ENCODE measurements around the gene AFF2.

The AFF2 gene

DNA sequence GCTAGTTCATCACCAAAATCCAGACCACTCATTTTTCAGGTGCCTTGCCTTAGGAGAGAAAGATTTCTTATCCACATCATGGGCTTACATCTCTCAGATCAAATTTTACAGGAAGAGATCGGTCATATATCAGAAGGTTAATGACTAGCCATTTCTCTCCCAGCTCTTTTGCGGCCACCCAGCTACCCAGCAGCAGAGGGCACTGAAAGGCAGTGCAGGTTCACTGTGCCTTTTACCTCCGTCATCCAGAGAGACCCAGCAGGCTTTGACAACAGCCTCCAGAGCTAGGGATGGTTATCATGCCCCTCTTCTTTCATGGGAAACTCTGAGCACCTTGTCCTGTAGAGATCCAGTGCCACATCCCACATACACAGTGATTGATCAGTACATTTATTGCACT, 384.8 kb downstream of the AFF2 start:
- H2BK15ac ChIP-seq (ENCODE audit: low read length) = no peak overlapping the region
- no peak overlapping the region for H3K4ac ChIP-seq (ENCODE audit: low read length)
- H3K14ac ChIP-seq (ENCODE audit: low read length) = no peak overlapping the region
- H3K23ac ChIP-seq (ENCODE audit: low read depth, low read length, poor library complexity) = no peak overlapping the region
- no peak for DNase-seq (ENCODE audit: low spot score)
- no peak overlapping the region for H4K8ac ChIP-seq (ENCODE audit: low read depth, low read length)
- no peaks in the 10 kb centered on the region for H3K4me1 ChIP-seq (ENCODE audit: control insufficient read depth in 2 of 2, insufficient read depth in 1 of 2, low read depth in 1 of 2, low read length in 2 of 2)
- H3K36me3 ChIP-seq (replicated peaks in 1 of 2; ENCODE audit: control insufficient read depth in 2 of 2, insufficient read depth in 2 of 2, low read length in 2 of 2) = no peaks in the 10 kb centered on the region
- H3K18ac ChIP-seq (ENCODE audit: low read length) = no peak overlapping the region
- no peak overlapping the region for H3K27ac ChIP-seq (replicated peaks; ENCODE audit: low read length)
- no peaks in the 10 kb centered on the region for H3K79me1 ChIP-seq (ENCODE audit: low read depth, low read length)
- no peak overlapping the region for H3K9ac ChIP-seq (ENCODE audit: low read depth, low read length, poor library complexity)
- H3K27me3 ChIP-seq (ENCODE audit: control insufficient read depth in 3 of 3, insufficient read depth in 3 of 3, low read depth in 1 of 3, low read length in 3 of 3) = peaks cover 0 to 11% (median 0%) of the 10 kb centered on the region in 3 experiments
- no peak overlapping the region for H4K91ac ChIP-seq (ENCODE audit: low read depth, low read length, poor library complexity)
- H2BK12ac ChIP-seq (ENCODE audit: low read length) = no peak overlapping the region
- no peak overlapping the region for H2AK5ac ChIP-seq (ENCODE audit: low read depth, low read length)
- no peak overlapping the region for H3K4me2 ChIP-seq (ENCODE audit: insufficient read depth, low read length, poor library complexity, severe bottlenecking)
- H2AFZ ChIP-seq (ENCODE audit: low read length) = no peak overlapping the region
- WGBS, 2 donors (ENCODE audit: extremely low coverage in 2 of 2, insufficient read length in 2 of 2, insufficient replicate concordance in 1 of 2) = no CpG with 5 or more reads among the region's 3 CpGs
- H3K9me3 ChIP-seq (replicated peaks in 1 of 2; ENCODE audit: control insufficient read depth in 2 of 2, insufficient read depth in 1 of 2, low read depth in 1 of 2, low read length in 2 of 2) = no peaks in the 10 kb centered on the region
- no peak overlapping the region for H3K4me3 ChIP-seq (ENCODE audit: low read length in 2 of 2)
- no peak overlapping the region for H2BK120ac ChIP-seq (ENCODE audit: low read depth, low read length)
- no peak overlapping the region for H2BK5ac ChIP-seq (ENCODE audit: low read length)

- no peak overlapping the region for H2AFZ ChIP-seq (ENCODE audit: low read length)
- no peaks in the 10 kb centered on the region for H3K36me3 ChIP-seq (replicated peaks in 1 of 2; ENCODE audit: control insufficient read depth in 2 of 2, insufficient read depth in 2 of 2, low read length in 2 of 2)
- H3K4me1 ChIP-seq (ENCODE audit: control insufficient read depth in 2 of 2, insufficient read depth in 1 of 2, low read depth in 1 of 2, low read length in 2 of 2) = no peaks in the 10 kb centered on the region
These were observed 393.0 kb downstream of the AFF2 start for GRCh38 chrX:148893395-148893794.

DNA sequence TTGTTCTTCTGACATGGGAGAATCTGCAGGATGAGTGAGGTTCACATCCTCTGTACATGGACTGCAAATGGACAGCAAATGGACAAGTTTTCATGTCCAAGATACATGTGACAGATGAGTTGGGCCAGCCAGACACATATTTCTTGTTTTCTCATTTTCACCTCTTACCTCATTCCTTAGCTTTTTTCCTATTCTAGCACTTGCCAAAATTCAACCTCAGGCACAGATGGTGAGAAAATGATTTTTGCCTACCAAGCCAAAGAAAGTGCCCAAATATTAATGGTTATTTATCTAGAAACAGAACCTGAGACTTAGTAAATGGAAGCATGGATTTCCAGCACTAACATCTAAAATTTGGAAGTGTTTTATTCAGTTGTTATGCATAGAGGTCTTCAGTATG, 402.2 kb downstream of the AFF2 start:
- no peak overlapping the region for H2BK12ac ChIP-seq (ENCODE audit: low read length)
- H3K36me3 ChIP-seq (replicated peaks in 1 of 2; ENCODE audit: control insufficient read depth in 2 of 2, insufficient read depth in 2 of 2, low read length in 2 of 2) = no peaks in the 10 kb centered on the region
- no peak overlapping the region for H3K18ac ChIP-seq (ENCODE audit: low read length)
- no peak overlapping the region for H4K8ac ChIP-seq (ENCODE audit: low read depth, low read length)
- no peak overlapping the region for H3K9ac ChIP-seq (ENCODE audit: low read depth, low read length, poor library complexity)
- no peak overlapping the region for H3K4me3 ChIP-seq (ENCODE audit: low read length in 2 of 2)
- H2BK15ac ChIP-seq (ENCODE audit: low read length) = no peak overlapping the region
- H3K27me3 ChIP-seq (ENCODE audit: control insufficient read depth in 3 of 3, insufficient read depth in 3 of 3, low read depth in 1 of 3, low read length in 3 of 3) = no peaks in the 10 kb centered on the region
- no peak overlapping the region for H3K14ac ChIP-seq (ENCODE audit: low read length)
- no peak overlapping the region for H4K91ac ChIP-seq (ENCODE audit: low read depth, low read length, poor library complexity)
- H2BK120ac ChIP-seq (ENCODE audit: low read depth, low read length) = no peak overlapping the region
- no peak overlapping the region for H2AK5ac ChIP-seq (ENCODE audit: low read depth, low read length)
- H3K4me1 ChIP-seq (ENCODE audit: control insufficient read depth in 2 of 2, insufficient read depth in 1 of 2, low read depth in 1 of 2, low read length in 2 of 2) = peaks cover 0 to 2% of the 10 kb centered on the region in 2 donors
- no peak overlapping the region for H3K23ac ChIP-seq (ENCODE audit: low read depth, low read length, poor library complexity)
- no peaks in the 10 kb centered on the region for H3K9me3 ChIP-seq (replicated peaks in 1 of 2; ENCODE audit: control insufficient read depth in 2 of 2, insufficient read depth in 1 of 2, low read depth in 1 of 2, low read length in 2 of 2)
- H3K4ac ChIP-seq (ENCODE audit: low read length) = no peak overlapping the region
- no peak overlapping the region for H2AFZ ChIP-seq (ENCODE audit: low read length)
- H3K79me1 ChIP-seq (ENCODE audit: low read depth, low read length) = no peaks in the 10 kb centered on the region
- H2BK5ac ChIP-seq (ENCODE audit: low read length) = no peak overlapping the region
- no peak overlapping the region for H3K4me2 ChIP-seq (ENCODE audit: insufficient read depth, low read length, poor library complexity, severe bottlenecking)
- no peak overlapping the region for H3K27ac ChIP-seq (replicated peaks; ENCODE audit: low read length)
- DNase-seq (ENCODE audit: low spot score) = no peak

More at GRCh38 chrX:148893395-148893794, 393.0 kb downstream of the AFF2 start:
- no peak for DNase-seq (ENCODE audit: low spot score)
- Histone ChIP-seq H2BK15ac (ENCODE audit: low read length) (no peak overlapping the region), H3K4me3 (ENCODE audit: low read length in 2 of 2) (no peak overlapping the region), H2BK5ac (ENCODE audit: low read length) (no peak overlapping the region), H3K27me3 (ENCODE audit: control insufficient read depth in 3 of 3, insufficient read depth in 3 of 3, low read depth in 1 of 3, low read length in 3 of 3) (no peaks in the 10 kb centered on the region), H3K4me2 (ENCODE audit: insufficient read depth, low read length, poor library complexity, severe bottlenecking) (no peak overlapping the region), H2BK120ac (ENCODE audit: low read depth, low read length) (no peak overlapping the region), H3K79me1 (ENCODE audit: low read depth, low read length) (no peaks in the 10 kb centered on the region), H3K14ac (ENCODE audit: low read length) (no peak overlapping the region), H3K27ac (replicated peaks; ENCODE audit: low read length) (no peak overlapping the region), H3K9ac (ENCODE audit: low read depth, low read length, poor library complexity) (no peak overlapping the region), H4K91ac (ENCODE audit: low read depth, low read length, poor library complexity) (no peak overlapping the region), H3K9me3 (replicated peaks in 1 of 2; ENCODE audit: control insufficient read depth in 2 of 2, insufficient read depth in 1 of 2, low read depth in 1 of 2, low read length in 2 of 2) (no peaks in the 10 kb centered on the region), H2BK12ac (ENCODE audit: low read length) (no peak overlapping the region), H3K23ac (ENCODE audit: low read depth, low read length, poor library complexity) (no peak overlapping the region), H2AK5ac (ENCODE audit: low read depth, low read length) (no peak overlapping the region), H3K4ac (ENCODE audit: low read length) (no peak overlapping the region), H3K18ac (ENCODE audit: low read length) (no peak overlapping the region), H4K8ac (ENCODE audit: low read depth, low read length) (no peak overlapping the region)

- peaks cover 0 to 2% of the 10 kb centered on the region in 2 donors for H3K4me1 ChIP-seq (ENCODE audit: control insufficient read depth in 2 of 2, insufficient read depth in 1 of 2, low read depth in 1 of 2, low read length in 2 of 2)
- H3K23ac ChIP-seq (ENCODE audit: low read depth, low read length, poor library complexity) = no peak overlapping the region
- no peak for DNase-seq (ENCODE audit: low spot score)
- no peak overlapping the region for H2AK5ac ChIP-seq (ENCODE audit: low read depth, low read length)
- H2BK15ac ChIP-seq (ENCODE audit: low read length) = no peak overlapping the region
- no peak overlapping the region for H2BK120ac ChIP-seq (ENCODE audit: low read depth, low read length)
- H4K8ac ChIP-seq (ENCODE audit: low read depth, low read length) = no peak overlapping the region
- H3K4me2 ChIP-seq (ENCODE audit: insufficient read depth, low read length, poor library complexity, severe bottlenecking) = no peak overlapping the region
- no peak overlapping the region for H3K14ac ChIP-seq (ENCODE audit: low read length)
- no peak overlapping the region for H2AFZ ChIP-seq (ENCODE audit: low read length)
- H2BK12ac ChIP-seq (ENCODE audit: low read length) = no peak overlapping the region
- no peak overlapping the region for H3K18ac ChIP-seq (ENCODE audit: low read length)
- no peaks in the 10 kb centered on the region for H3K9me3 ChIP-seq (replicated peaks in 1 of 2; ENCODE audit: control insufficient read depth in 2 of 2, insufficient read depth in 1 of 2, low read depth in 1 of 2, low read length in 2 of 2)
- no peak overlapping the region for H3K27ac ChIP-seq (replicated peaks; ENCODE audit: low read length)
- no peak overlapping the region for H3K9ac ChIP-seq (ENCODE audit: low read depth, low read length, poor library complexity)
- H2BK5ac ChIP-seq (ENCODE audit: low read length) = no peak overlapping the region
- H3K36me3 ChIP-seq (replicated peaks in 1 of 2; ENCODE audit: control insufficient read depth in 2 of 2, insufficient read depth in 2 of 2, low read length in 2 of 2) = no peaks in the 10 kb centered on the region
- H3K27me3 ChIP-seq (ENCODE audit: control insufficient read depth in 3 of 3, insufficient read depth in 3 of 3, low read depth in 1 of 3, low read length in 3 of 3) = no peaks in the 10 kb centered on the region
- H3K4me3 ChIP-seq (ENCODE audit: low read length in 2 of 2) = no peak overlapping the region
- no peaks in the 10 kb centered on the region for H3K79me1 ChIP-seq (ENCODE audit: low read depth, low read length)
- no peak overlapping the region for H4K91ac ChIP-seq (ENCODE audit: low read depth, low read length, poor library complexity)
- no peak overlapping the region for H3K4ac ChIP-seq (ENCODE audit: low read length)
- WGBS, 2 donors (ENCODE audit: extremely low coverage in 2 of 2, insufficient read length in 2 of 2, insufficient replicate concordance in 1 of 2) = no CpG with 5 or more reads among the region's 3 CpGs
These were observed 402.8 kb downstream of the AFF2 start for GRCh38 chrX:148903176-148903575.

All from neuronal stem cell (in vitro differentiated cells).